ENCODE results near the gene GNAI3.

GNAI3 gene

DNA sequence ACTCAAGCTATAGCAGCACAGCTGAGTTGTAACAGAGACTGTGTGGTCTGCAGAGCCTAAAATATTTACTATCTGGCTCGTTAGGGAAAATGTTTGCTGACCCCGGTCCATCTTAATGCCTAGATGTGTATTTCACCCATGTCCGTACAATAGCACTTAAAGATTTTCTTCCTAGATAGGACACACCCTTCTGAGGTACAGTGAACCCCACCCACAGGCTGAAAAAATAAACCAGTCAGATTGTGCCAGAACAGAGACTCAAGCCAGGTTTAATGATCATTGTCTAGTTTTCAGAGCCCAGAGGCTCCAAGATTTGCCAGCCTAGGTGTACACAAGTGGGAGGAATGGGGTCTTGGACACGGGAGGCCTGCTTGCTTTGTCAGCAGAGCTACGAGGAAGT, 44.5 kb upstream of the GNAI3 start:
- H3K4me2 ChIP-seq (ENCODE audit: insufficient read depth, low read length), result no peak overlapping the region
- TF ChIP-seq EZH2 (IDR thresholded peaks at IDR 0.05; ENCODE audit: borderline replicate concordance, low read depth, low read length, severe bottlenecking), result no peak
- TF ChIP-seq, protein P1, sequence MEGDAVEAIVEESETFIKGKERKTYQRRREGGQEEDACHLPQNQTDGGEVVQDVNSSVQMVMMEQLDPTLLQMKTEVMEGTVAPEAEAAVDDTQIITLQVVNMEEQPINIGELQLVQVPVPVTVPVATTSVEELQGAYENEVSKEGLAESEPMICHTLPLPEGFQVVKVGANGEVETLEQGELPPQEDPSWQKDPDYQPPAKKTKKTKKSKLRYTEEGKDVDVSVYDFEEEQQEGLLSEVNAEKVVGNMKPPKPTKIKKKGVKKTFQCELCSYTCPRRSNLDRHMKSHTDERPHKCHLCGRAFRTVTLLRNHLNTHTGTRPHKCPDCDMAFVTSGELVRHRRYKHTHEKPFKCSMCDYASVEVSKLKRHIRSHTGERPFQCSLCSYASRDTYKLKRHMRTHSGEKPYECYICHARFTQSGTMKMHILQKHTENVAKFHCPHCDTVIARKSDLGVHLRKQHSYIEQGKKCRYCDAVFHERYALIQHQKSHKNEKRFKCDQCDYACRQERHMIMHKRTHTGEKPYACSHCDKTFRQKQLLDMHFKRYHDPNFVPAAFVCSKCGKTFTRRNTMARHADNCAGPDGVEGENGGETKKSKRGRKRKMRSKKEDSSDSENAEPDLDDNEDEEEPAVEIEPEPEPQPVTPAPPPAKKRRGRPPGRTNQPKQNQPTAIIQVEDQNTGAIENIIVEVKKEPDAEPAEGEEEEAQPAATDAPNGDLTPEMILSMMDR (IDR thresholded peaks at IDR 0.05; ENCODE audit: borderline replicate concordance, extremely low read depth, low read length, poor library complexity, severe bottlenecking), result no peak

DNA sequence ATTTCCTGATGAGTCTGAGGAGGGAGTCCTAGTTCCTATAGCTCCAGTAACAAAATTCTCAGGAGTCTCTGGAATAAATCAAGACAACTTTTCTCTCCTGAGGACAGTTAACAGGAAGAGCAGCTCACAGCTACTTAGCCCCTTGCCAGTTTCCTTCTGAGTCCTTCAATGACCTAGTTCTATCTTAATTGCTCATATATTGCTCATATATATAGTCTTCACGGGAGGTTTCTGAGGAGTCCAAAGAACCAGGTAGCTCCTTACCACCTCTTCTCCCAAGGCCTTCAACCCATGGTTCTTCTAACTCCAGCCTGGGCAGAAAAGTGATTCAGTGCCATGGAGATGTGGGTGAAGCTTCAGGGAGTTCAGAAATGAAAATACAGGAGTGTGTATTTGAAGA, 43.4 kb upstream of the GNAI3 start:
- Histone ChIP-seq H3K9ac (ENCODE audit: low read depth, low read length) (no peak overlapping the region), H3K27ac (ENCODE audit: low read length) (no peak overlapping the region), H3K9me3 (ENCODE audit: insufficient read depth, low read length, severe bottlenecking) (no peaks in the 10 kb centered on the region), H3K79me2 (ENCODE audit: insufficient read depth, low read length) (no peaks in the 10 kb centered on the region), H3K4me1 (ENCODE audit: insufficient read depth, low read length) (peaks cover 32% of the 10 kb centered on the region), H3K27me3 (ENCODE audit: insufficient read depth, low read length, poor library complexity) (peaks cover 4% of the 10 kb centered on the region), H2AFZ (ENCODE audit: low read depth, low read length) (no peak overlapping the region), H3K36me3 (ENCODE audit: insufficient read depth, low read length) (peaks cover 14% of the 10 kb centered on the region), H3K4me2 (ENCODE audit: insufficient read depth, low read length) (no peak overlapping the region), H3K4me3 (ENCODE audit: low read depth in 1 of 2, low read length in 2 of 2) (no peak overlapping the region), H4K20me1 (ENCODE audit: insufficient read depth, low read length) (0 out of 2 replicates have a peak, but pooled peaks cover 7% of the 10 kb centered on the region)
- ATAC-seq (ENCODE audit: insufficient read depth, low read depth), result no peak
- TF ChIP-seq, protein P1 (IDR thresholded peaks at IDR 0.05; ENCODE audit: borderline replicate concordance, extremely low read depth, low read length, poor library complexity, severe bottlenecking), result no peak
- no peak for TF ChIP-seq EZH2 (IDR thresholded peaks at IDR 0.05; ENCODE audit: borderline replicate concordance, low read depth, low read length, severe bottlenecking)
- DNase-seq, result no peak

More for the DNA sequence above, 44.5 kb upstream of the GNAI3 start:
- Histone ChIP-seq H3K9ac (ENCODE audit: low read depth, low read length) (no peak overlapping the region), H3K36me3 (ENCODE audit: insufficient read depth, low read length) (peaks cover 21% of the 10 kb centered on the region), H3K4me3 (ENCODE audit: low read depth in 1 of 2, low read length in 2 of 2) (no peak overlapping the region), H3K79me2 (ENCODE audit: insufficient read depth, low read length) (no peaks in the 10 kb centered on the region), H3K4me1 (ENCODE audit: insufficient read depth, low read length) (peaks cover 25% of the 10 kb centered on the region), H3K27me3 (ENCODE audit: insufficient read depth, low read length, poor library complexity) (no peaks in the 10 kb centered on the region), H4K20me1 (ENCODE audit: insufficient read depth, low read length) (0 out of 2 replicates have a peak, but pooled peaks cover 8% of the 10 kb centered on the region), H3K27ac (ENCODE audit: low read length) (no peak overlapping the region), H2AFZ (ENCODE audit: low read depth, low read length) (no peak overlapping the region), H3K9me3 (ENCODE audit: insufficient read depth, low read length, severe bottlenecking) (no peaks in the 10 kb centered on the region)
- no peak for ATAC-seq (ENCODE audit: insufficient read depth, low read depth)
- no peak for DNase-seq

DNA sequence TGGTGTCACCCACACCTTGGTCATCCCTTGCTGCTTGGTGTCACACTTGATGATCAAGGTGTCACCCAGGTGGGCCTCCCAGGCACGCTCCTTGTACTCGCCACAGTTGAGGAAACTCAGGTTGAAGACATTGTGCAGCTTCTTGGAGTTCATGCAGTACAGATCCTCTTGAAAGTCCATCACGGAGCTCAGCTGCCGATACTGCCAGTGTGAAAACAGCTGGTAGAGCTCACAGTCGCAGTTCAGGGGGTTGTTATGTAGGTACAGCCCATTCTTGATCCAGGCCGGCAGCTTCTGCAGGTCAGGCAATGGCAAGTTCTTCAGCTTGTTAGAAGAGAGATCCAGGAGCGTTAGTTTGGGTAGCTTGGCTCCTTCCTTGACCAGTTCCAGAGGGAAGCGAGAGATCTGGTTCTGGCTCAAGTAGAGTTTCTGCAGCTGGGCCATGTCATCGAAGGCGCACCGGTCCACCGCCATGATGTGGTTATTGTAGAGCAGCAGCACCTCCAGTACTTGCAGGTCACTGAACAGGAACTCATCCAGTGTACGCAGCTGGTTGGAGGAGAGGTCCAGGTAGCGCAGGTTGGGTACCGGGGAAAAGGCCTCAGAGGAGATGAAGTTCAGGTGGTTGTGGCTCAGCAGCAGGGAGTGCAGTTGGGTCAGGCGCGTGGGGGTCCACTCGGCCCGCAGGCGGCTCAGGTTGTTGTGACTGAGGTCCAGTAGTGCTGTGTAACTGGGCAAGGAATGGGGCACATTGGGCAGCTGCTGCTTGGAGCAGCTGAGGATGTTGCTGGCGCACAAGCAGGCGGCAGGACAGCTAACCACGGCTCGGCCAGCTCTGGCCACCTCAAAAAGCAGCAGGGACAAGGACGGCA, 40.2 kb upstream of the GNAI3 start:
- Histone ChIP-seq H3K27ac (ENCODE audit: low read length) (no peak overlapping the region), H3K9me3 (ENCODE audit: insufficient read depth, low read length, severe bottlenecking) (no peaks in the 10 kb centered on the region), H3K36me3 (ENCODE audit: insufficient read depth, low read length) (no peaks in the 10 kb centered on the region), H3K27me3 (ENCODE audit: insufficient read depth, low read length, poor library complexity) (peaks cover 12% of the 10 kb centered on the region), H3K4me1 (ENCODE audit: insufficient read depth, low read length) (peaks cover 9% of the 10 kb centered on the region; the same call in 1 of the 2 replicates), H4K20me1 (ENCODE audit: insufficient read depth, low read length) (no peaks in the 10 kb centered on the region), H3K9ac (ENCODE audit: low read depth, low read length) (no peak overlapping the region), H3K4me2 (ENCODE audit: insufficient read depth, low read length) (no peak overlapping the region), H2AFZ (ENCODE audit: low read depth, low read length) (no peak overlapping the region), H3K4me3 (ENCODE audit: low read depth in 1 of 2, low read length in 2 of 2) (no peak overlapping the region), H3K79me2 (ENCODE audit: insufficient read depth, low read length) (no peaks in the 10 kb centered on the region)
- ATAC-seq (ENCODE audit: insufficient read depth, low read depth) (no peak), DNase-seq (no peak)
- TF ChIP-seq EZH2 (IDR thresholded peaks at IDR 0.05; ENCODE audit: borderline replicate concordance, low read depth, low read length, severe bottlenecking), result no peak
- TF ChIP-seq, protein P1 (IDR thresholded peaks at IDR 0.05; ENCODE audit: borderline replicate concordance, extremely low read depth, low read length, poor library complexity, severe bottlenecking), result no peak

All from DND-41 (cell line).